GM19463 (cell line): Measurements from ENCODE around the gene CMC2.

Source experiments
- ATAC-seq: cut with Tn5 transposase; IDR thresholded peaks from one replicate; pipeline ENCODE4 v1.9.1; 2021; ENCODE audit warnings: mild to moderate bottlenecking, moderate library complexity; ENCODE audit not compliant: unreplicated experiment

CMC2 gene

GRCh38 chr16:81006813-81007695, at the start of gene CMC2, which contains the start of gene CENPN:
Gene CMC2, minus strand, starts transcription at chr16:81006885. Its CDS starts 9,491 bp downstream, at chr16:80997394.
Gene CENPN, plus strand, starts transcription at chr16:81007214. Its CDS starts 4,726 bp downstream, at chr16:81011940.
- peak; percentile 79 for ATAC-seq

- no peak for ATAC-seq
Measured at GRCh38 chr16:81053761-81054160, 47.1 kb upstream of the CMC2 start.

DNA sequence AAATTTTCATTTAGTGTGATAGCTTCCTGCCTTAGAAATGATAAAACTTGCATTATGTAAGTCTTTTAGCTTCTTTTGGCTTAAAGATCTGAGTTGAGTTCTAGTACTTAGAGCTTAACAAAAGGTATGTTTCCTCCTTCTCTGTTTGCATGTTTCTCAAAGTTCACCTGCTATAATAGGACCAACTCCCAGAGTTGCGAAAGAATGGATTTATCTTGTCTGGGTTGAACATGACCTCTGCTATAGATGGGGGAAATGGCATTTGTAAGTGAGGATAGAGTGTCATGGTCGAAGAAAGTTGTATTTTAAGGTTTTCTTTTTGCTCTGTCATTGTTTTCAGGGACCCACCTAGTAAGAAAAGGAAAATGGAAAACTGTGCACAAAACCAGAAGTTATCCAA, 36.1 kb upstream of the CMC2 start:
- no peak for ATAC-seq

GRCh38 chr16:81041696-81042095, 35.0 kb upstream of the CMC2 start:
- ATAC-seq, result no peak

DNA sequence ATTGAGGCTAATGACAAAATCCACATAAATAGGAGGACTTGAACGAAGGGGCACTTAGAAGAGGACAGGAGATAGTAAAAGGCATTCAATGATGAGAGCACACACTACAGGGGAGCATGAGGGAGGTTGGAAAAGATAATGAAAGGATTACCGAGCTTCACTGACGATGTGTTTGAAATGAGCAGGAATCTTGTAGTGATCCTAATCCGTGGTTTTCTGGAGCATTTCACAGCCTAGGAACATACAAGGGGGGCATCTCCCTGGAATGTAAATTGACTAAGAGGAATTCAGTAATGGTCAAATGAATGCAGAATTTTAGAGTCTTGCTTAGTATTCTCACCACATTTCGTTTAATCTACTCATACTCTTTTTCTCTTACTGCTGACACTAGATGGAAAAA, 34.2 kb upstream of the CMC2 start:
- no peak for ATAC-seq

GRCh38 chr16:81040131-81040530, 33.4 kb upstream of the CMC2 start:
- no peak for ATAC-seq

GRCh38 chr16:81036751-81037350, 30.2 kb upstream of the CMC2 start:
- ATAC-seq, result no peak

- peak; percentile 49 for ATAC-seq
Measured at GRCh38 chr16:81035975-81036750, 29.5 kb upstream of the CMC2 start.

DNA sequence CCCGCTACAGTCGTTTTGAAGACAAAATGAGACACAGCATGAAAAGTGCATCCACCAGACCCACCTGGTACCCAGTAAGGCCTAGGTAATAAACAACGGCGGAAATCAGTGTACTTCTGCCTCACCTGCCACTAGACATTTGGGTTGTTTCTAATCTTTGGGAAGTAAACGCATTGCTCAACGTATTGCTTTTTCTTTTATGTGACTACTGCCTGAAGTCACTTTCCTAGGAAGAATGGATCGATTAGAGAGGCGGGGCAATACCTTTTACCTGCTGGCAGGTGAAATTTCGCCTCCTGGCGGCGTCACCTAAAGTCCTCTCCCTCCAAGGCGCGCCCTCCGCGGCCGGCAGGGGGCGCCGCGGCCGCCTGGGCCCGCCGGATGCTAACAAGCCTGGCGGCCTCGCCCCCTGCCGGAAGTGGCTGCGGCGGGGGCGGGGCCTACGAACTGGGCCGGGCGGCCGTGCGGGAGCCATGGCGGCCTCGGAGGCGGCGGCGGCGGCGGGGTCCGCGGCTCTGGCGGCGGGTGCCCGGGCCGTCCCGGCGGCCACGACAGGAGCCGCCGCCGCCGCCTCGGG, 28.8 kb upstream of the CMC2 start, which contains the start of gene ATMIN:
ATMIN (plus strand) TSS at position 445 of the 577 bp plus-strand sequence; CDS start at position 474, 29 bp downstream.
- peak; percentile 89 for ATAC-seq

DNA sequence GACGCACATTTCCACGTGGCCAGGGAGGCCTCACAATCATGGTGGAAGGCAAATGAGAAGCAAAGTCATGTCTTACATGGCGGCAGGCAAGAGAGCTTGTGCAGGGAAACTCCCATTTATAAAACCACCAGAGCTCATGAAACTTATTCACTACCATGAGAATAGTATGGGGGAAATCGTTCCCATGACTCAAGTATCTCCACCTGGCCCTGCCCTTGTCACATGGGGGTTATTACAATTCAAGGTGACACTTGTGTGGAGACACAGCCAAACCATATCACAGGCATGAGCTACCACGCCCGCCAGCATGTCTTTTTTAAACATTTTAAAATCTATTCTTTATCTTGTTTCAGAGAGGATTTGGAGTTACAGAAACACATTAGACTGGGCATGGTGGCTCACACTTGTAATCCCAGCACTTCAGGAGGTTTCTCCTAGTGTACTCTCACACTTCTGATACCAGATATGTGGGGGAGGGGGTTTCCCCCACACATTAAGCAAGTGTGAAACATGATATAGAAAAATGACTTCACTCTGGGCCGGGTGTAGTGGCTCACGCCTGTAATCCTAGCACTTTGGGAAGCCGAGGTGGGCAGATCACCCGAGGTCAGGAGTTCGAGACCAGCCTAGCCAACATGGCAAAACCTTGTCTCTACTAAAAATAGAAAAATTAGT, 23.4 kb upstream of the CMC2 start:
- no peak for ATAC-seq

GRCh38 chr16:81026429-81026828, 19.7 kb upstream of the CMC2 start:
- no peak for ATAC-seq

DNA sequence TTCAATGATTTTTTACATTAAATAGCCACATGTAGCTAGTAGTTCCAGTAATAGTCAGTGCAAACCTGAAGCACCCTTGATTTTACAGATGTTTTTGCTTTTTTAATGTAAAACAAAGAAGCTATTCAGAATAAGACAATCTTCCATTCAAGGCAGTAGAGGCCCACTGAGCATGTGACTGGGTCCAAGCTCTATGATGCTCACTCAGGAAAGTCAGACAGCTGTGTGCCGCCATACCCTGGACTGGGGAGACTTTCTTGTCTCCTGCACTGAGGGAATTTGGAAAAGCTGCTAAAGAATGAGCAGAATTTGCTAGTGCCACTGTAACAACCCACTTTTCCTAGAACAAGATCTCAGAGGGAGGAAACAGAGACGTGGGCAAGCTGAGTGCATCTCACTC, 11.8 kb upstream of the CMC2 start:
- no peak for ATAC-seq

DNA sequence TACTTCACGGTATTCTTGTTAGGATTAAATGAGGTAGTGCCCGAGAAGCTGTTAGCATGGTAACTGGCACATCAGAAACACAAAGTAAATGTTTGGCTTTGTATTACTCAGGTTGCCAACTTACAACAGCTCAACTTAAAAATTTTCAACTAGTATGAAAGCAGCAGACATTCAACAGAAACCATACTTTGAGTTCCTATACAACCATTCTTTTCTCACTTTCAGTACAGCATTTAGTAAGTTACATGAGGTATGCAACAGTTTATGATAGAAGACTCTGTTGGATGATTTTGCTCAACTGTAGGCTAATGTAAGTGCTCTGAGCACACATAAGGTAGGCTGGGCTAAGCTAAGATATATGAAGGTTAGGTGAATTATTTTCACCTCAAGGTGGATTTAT, 8.0 kb upstream of the CMC2 start:
- ATAC-seq, result no peak

DNA sequence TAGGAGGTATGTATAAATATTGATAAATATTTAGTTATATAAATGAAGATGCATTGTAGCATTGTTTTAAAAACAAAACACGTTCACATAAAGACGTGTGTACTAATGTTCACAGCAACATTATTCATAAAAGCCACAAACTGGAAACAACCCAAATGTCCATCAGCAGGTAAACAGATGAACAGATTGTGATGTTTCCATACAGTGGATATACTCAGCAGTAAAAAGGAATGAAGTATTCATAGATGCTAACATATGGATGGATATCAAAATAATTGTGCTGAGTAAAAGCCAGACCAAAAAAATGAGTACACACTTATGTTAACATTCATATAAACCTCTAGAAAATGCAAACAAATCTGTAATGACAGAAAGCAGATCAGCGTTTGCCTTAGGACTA, 6.3 kb upstream of the CMC2 start:
- no peak for ATAC-seq

DNA sequence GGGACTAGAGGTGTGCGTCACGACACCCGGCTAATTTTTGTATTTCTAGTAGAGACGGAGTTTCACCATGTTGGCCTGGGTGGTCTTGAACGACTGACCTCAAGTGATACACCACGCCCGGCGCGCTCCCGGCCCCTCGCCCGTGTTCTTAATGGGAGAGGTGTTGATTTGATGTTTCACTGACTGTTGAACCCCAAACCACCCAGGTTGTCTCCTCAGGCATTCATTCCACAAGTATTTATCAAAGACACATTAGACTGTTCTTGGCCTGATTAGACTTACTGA, 1.8 kb upstream of the CMC2 start:
- ATAC-seq, result no peak

- peak; percentile 31 for ATAC-seq
Measured at GRCh38 chr16:81006211-81006812, 373 bp downstream of the CMC2 start.

DNA sequence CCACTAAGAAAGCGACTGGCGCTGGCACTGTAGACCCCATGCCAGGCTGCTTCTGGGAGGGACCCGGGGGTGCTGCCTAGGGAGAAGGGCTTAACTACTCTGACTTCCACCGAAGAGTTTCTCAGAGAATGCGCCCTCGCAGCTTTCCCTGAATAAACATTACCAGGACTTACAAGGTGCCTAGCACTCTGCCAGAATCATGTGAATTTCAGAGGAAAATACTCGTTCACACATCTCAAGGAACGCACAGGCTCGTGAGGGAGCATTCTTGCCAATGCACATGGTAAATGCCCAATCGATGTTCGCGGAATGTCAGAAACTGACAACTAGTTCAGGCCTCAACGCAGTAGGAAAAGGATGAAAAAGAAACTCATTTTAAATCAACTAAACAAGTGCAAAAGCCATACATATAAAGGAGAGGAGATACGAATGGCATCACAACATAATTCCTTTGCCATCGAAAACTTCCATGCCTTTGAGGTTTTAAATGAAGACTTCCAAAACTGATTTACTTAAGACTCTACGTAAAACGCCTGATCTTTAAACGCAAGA, 999 bp downstream of the CMC2 start:
- no peak for ATAC-seq

DNA sequence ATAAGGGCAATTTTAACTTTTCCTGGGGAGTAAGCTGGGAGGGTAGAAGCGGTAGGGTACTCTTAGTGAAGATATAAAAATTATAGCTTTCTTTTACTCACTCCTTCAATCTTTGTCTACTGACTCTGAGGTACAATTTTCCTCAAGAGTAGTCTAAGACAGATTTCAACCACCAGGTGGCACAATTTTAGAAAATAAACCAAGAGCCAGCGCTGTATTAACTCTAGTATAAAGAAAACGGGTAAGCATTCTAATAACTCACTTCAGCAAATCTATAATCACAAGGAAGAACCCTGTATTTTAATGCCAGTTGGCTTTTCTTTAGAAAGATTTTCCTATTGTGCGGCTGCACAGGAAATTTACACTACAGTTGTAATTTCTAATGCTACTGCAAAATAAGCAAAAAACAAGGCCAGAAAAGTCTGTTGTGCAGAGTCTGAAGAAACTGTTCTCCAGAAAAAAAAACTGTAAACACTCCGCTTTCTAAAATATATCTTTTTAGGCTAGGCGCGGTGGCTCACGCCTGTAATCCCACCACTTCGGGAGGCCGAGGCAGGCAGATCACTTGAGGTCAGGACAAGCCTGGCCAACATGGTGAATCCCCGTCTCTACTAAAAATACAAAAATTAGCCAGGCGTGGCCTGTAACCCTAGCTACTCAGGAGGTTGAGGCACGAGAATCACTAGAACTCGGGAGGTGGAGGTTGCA, 1.9 kb downstream of the CMC2 start:
- no peak for ATAC-seq
